Measurements from ENCODE around the gene DAB2IP.

- TF ChIP-seq, protein P1, sequence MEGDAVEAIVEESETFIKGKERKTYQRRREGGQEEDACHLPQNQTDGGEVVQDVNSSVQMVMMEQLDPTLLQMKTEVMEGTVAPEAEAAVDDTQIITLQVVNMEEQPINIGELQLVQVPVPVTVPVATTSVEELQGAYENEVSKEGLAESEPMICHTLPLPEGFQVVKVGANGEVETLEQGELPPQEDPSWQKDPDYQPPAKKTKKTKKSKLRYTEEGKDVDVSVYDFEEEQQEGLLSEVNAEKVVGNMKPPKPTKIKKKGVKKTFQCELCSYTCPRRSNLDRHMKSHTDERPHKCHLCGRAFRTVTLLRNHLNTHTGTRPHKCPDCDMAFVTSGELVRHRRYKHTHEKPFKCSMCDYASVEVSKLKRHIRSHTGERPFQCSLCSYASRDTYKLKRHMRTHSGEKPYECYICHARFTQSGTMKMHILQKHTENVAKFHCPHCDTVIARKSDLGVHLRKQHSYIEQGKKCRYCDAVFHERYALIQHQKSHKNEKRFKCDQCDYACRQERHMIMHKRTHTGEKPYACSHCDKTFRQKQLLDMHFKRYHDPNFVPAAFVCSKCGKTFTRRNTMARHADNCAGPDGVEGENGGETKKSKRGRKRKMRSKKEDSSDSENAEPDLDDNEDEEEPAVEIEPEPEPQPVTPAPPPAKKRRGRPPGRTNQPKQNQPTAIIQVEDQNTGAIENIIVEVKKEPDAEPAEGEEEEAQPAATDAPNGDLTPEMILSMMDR (IDR thresholded peaks at IDR 0.05; ENCODE audit: poor library complexity, severe bottlenecking) = no peak
- no peak for TF ChIP-seq EZH2 (IDR thresholded peaks at IDR 0.05; ENCODE audit: borderline replicate concordance, insufficient read depth, low read length, poor library complexity, severe bottlenecking)
- no peak for TF ChIP-seq POLR2AphosphoS5 (IDR thresholded peaks at IDR 0.05)
- no peak for TF ChIP-seq RAD21 (conservative IDR thresholded peaks at IDR 0.05)
These were observed 1.4 kb downstream of the DAB2IP start for GRCh38 chr9:121652838-121653231.

Data from neural cell (in vitro differentiated cells).